ENCODE measurements around the gene MAN2B1.
"Not testable (repeated sequence)": the region's sequence is repeated elsewhere in the genome, so short reads cannot be mapped to it uniquely, and the experiment has no call there.

The MAN2B1 gene

GRCh38 chr19:12666265-12667048 lies at the start of gene MAN2B1, which contains the start of gene WDR83:
Gene MAN2B1 (minus strand): TSS chr19:12666742. CDS start chr19:12666701, 41 bp downstream.
Gene WDR83 (plus strand): TSS chr19:12666807. CDS start chr19:12669791, 2,984 bp downstream.
- no peak for DNase-seq (ENCODE audit: low read depth)
- H3K4me3 ChIP-seq (ENCODE audit: low read length): peak within 1 kb of the TSS; percentile 59
- TF ChIP-seq CTCF (conservative IDR thresholded peaks at IDR 0.05; ENCODE audit: low read depth, low read length): no peak

GRCh38 chr19:12715929-12716328 lies 49.4 kb upstream of the MAN2B1 start:
- no peak for TF ChIP-seq CTCF (conservative IDR thresholded peaks at IDR 0.05; ENCODE audit: low read depth, low read length)
- no peak overlapping the region for H3K4me3 ChIP-seq (ENCODE audit: low read length)
- DNase-seq (ENCODE audit: low read depth): no peak

- DNase-seq (ENCODE audit: low read depth): no peak
- TF ChIP-seq CTCF (conservative IDR thresholded peaks at IDR 0.05; ENCODE audit: low read depth, low read length): no peak
- no peak overlapping the region for H3K4me3 ChIP-seq (ENCODE audit: low read length)
These were observed 48.6 kb upstream of the MAN2B1 start for GRCh38 chr19:12715102-12715501.

- not testable (repeated sequence) for H3K4me3 ChIP-seq (ENCODE audit: low read length); DNase-seq (ENCODE audit: low read depth)
These were observed 46.8 kb upstream of the MAN2B1 start for GRCh38 chr19:12713304-12713703.

- DNase-seq (ENCODE audit: low read depth); H3K4me3 ChIP-seq (ENCODE audit: low read length): not testable (repeated sequence)
These were observed 45.5 kb upstream of the MAN2B1 start for GRCh38 chr19:12712077-12712476.

- DNase-seq (ENCODE audit: low read depth): no peak
- H3K4me3 ChIP-seq (ENCODE audit: low read length): no peak overlapping the region
- TF ChIP-seq CTCF (conservative IDR thresholded peaks at IDR 0.05; ENCODE audit: low read depth, low read length): no peak
These were observed 44.6 kb upstream of the MAN2B1 start for GRCh38 chr19:12711187-12711586.

- no peak overlapping the region for H3K4me3 ChIP-seq (ENCODE audit: low read length)
- TF ChIP-seq CTCF (conservative IDR thresholded peaks at IDR 0.05; ENCODE audit: low read depth, low read length): no peak
- no peak for DNase-seq (ENCODE audit: low read depth)
These were observed 42.1 kb upstream of the MAN2B1 start for GRCh38 chr19:12708641-12709040.

- DNase-seq (ENCODE audit: low read depth): no peak
- no peak overlapping the region for H3K4me3 ChIP-seq (ENCODE audit: low read length)
- no peak for TF ChIP-seq CTCF (conservative IDR thresholded peaks at IDR 0.05; ENCODE audit: low read depth, low read length)
These were observed 39.8 kb upstream of the MAN2B1 start for GRCh38 chr19:12706332-12706718.

Measured in retinal pigment epithelial cell (primary cell).